Nephron progenitor cell (in vitro differentiated cells): ENCODE measurements around the gene TEDC1.

Experiments used
- DNase-seq: peaks from one replicate; pipeline ENCODE4 v3.0.0; 2021
- H3K27ac Mint-ChIP-seq: 2 replicates; pipeline ENCODE4 v1.8.0; 2021; ENCODE audit warnings: mild to moderate bottlenecking, moderate library complexity, mixed read lengths
- H3K27me3 Mint-ChIP-seq: 2 replicates; pipeline ENCODE4 v1.8.0; 2021; ENCODE audit warnings: mild to moderate bottlenecking, low read depth, mixed read lengths; ENCODE audit not compliant: poor library complexity
- H3K36me3 Mint-ChIP-seq: 2 replicates; pipeline ENCODE4 v1.8.0; 2021; ENCODE audit warnings: low read depth, mixed read lengths
- H3K4me1 Mint-ChIP-seq: 2 replicates; pipeline ENCODE4 v1.8.0; 2021; ENCODE audit warnings: mixed read lengths
- H3K4me3 Mint-ChIP-seq: 2 replicates; pipeline ENCODE4 v1.8.0; 2021; ENCODE audit warnings: mild to moderate bottlenecking, moderate library complexity, mixed read lengths
- H3K9me3 Mint-ChIP-seq: 2 replicates; pipeline ENCODE4 v1.8.0; 2021; ENCODE audit warnings: mild to moderate bottlenecking, moderate library complexity, mixed read lengths
- CTCF ChIP-seq: fragments of 200-600 bp; sonication (generic); IDR thresholded peaks from 2 replicates; pipeline ENCODE4 v1.5.0; 2021; ENCODE audit warnings: antibody characterized with exemption

The TEDC1 gene

DNA sequence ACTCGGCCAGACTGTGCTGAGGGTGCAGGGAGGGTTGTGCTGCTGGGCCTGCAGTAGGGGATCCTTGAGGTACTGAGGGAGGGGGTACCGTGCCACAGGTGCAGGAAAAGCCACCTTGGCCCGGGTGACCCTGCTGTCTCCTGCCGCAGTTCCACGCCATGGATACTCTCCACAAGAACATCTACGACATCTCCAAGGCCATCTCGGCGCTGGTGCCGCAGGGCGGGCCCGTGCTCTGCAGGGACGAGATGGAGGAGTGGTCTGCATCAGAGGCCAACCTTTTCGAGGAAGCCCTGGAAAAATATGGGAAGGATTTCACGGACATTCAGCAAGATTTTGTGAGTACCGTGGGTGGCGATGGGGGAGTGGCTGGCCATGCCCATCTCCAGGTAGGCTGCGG, 30.4 kb upstream of the TEDC1 start:
- no peak for TF ChIP-seq CTCF
- Mint-ChIP-seq H3K4me3 (no peak overlapping the region), H3K36me3 (peaks cover 16% of the 10 kb centered on the region), H3K27me3 (peaks cover 3% of the 10 kb centered on the region), H3K9me3 (no peaks in the 10 kb centered on the region), H3K27ac (no peak overlapping the region), H3K4me1 (peaks cover 7% of the 10 kb centered on the region)
- DNase-seq: no peak

- Mint-ChIP-seq H3K36me3 (peaks cover 14% of the 10 kb centered on the region), H3K4me3 (no peak overlapping the region), H3K27me3 (peaks cover 3% of the 10 kb centered on the region), H3K27ac (no peak overlapping the region), H3K4me1 (peaks cover 7% of the 10 kb centered on the region), H3K9me3 (no peaks in the 10 kb centered on the region)
- no peak for DNase-seq
- TF ChIP-seq CTCF: no peak
Measured at GRCh38 chr14:105461903-105462302, 29.1 kb upstream of the TEDC1 start.

DNA sequence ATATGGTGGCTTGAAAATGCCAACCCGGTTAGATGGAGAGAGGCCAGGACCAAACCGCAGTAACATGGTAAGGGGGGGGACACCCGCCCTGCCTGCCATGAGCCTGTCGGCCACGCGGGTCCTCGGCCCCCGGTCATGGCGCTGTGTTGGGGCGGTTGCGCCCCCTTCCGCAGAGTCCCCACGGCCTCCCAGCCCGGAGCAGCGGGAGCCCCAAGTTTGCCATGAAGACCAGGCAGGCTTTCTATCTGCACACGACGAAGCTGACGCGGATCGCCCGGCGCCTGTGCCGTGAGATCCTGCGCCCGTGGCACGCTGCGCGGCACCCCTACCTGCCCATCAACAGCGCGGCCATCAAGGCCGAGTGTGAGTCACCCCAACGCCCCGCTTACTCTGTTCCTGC, 26.5 kb upstream of the TEDC1 start:
- Mint-ChIP-seq H3K27me3 (peaks cover 3% of the 10 kb centered on the region), H3K9me3 (no peaks in the 10 kb centered on the region), H3K4me3 (no peak overlapping the region), H3K27ac (no peak overlapping the region), H3K36me3 (peaks cover 14% of the 10 kb centered on the region), H3K4me1 (peaks cover 7% of the 10 kb centered on the region)
- no peak for TF ChIP-seq CTCF
- no peak for DNase-seq

GRCh38 chr14:105465209-105466031, 25.6 kb upstream of the TEDC1 start:
- DNase-seq: no peak
- peaks cover 14% of the 10 kb centered on the region for H3K36me3 Mint-ChIP-seq
- TF ChIP-seq CTCF: no peak
- H3K27ac Mint-ChIP-seq: no peak overlapping the region
- H3K27me3 Mint-ChIP-seq: peaks cover 3% of the 10 kb centered on the region
- H3K4me1 Mint-ChIP-seq: peaks cover 10% of the 10 kb centered on the region
- no peak overlapping the region for H3K4me3 Mint-ChIP-seq
- H3K9me3 Mint-ChIP-seq: no peaks in the 10 kb centered on the region

DNA sequence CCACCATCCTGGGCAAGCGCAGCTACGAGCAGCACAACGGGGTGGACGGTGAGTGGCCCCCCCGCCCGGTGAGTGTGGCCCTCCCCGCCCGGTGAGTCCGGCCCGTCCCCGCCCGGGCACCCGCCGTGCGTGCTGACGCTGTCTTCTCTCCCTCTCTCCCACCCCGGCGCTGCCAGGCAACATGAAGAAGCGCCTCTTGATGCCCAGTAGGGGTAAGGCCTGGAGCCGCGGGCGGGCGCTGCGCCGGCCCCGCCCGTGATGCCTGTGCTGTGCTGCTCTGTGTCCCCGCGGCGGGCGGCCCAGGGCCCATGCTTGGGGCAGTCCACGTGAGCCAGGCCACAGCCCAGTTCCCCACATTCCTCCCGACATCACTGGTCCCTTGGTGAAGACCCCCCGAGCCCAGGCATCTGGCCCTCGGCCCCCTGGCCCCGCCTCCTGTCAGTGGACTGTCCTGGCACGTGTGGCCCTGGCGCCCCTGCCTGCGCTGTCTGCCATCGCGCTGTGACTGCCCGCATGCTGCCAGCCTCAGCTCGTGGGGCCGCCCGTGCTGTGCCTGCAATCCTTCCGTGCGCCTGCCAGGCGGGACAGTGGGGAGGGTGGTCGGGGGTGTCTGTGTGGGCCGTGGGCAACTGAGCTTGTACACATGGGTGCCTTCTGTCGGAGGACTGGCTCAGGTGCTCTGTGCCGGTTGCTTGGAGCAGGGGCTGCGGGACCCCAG, 24.4 kb upstream of the TEDC1 start:
- DNase-seq: no peak
- H3K27ac Mint-ChIP-seq: no peak overlapping the region

More for the DNA sequence above, 24.4 kb upstream of the TEDC1 start:
- Mint-ChIP-seq H3K27me3 (peaks cover 3% of the 10 kb centered on the region), H3K9me3 (no peaks in the 10 kb centered on the region), H3K4me3 (no peak overlapping the region), H3K4me1 (peaks cover 11% of the 10 kb centered on the region), H3K36me3 (peaks cover 11% of the 10 kb centered on the region)
- no peak for TF ChIP-seq CTCF
